ENCODE data around the gene SMAD5. TPM values are rescaled to one million over a fixed set of nuclear protein-coding genes. Genes with fewer than 3 reads are reported as not detected.
A peak's percentile ranks its signal among the peaks of the same experiment; 100 is the strongest.

SMAD5 gene
- total and polyA plus RNA-seq, 2 of the 13 experiments (the other 11 are each of a cell fraction or from before 2014, with no cell fraction given) = 27.2 to 48.5 TPM

- TF ChIP-seq ZNF263 (CRISPR knock-in tag; IDR thresholded peaks at IDR 0.05) = 0 out of 2 replicates have a peak, but pooled peaks have one; percentile 30
- TF ChIP-seq CENPT (CRISPR knock-in tag; IDR thresholded peaks at IDR 0.05; ENCODE audit: low read depth) = 0 out of 2 replicates have a peak, but pooled peaks have one; percentile 16
- TF ChIP-seq HNRNPLL (IDR thresholded peaks at IDR 0.05; ENCODE audit: low read depth, low read length, poor library complexity, severe bottlenecking) = peak; percentile 44
- peak; percentile 55 for TF ChIP-seq AGO1 (IDR thresholded peaks at IDR 0.05; ENCODE audit: low read depth, low read length, poor library complexity, severe bottlenecking)
- TF ChIP-seq ZBTB34 (CRISPR knock-in tag; IDR thresholded peaks at IDR 0.05) = 0 out of 2 replicates have a peak, but pooled peaks have one; percentile 44
- no peak for TF ChIP-seq YEATS4 (CRISPR knock-in tag; IDR thresholded peaks at IDR 0.05; ENCODE audit: borderline replicate concordance)
- TF ChIP-seq KMT2B (CRISPR knock-in tag; IDR thresholded peaks at IDR 0.05) = 0 out of 2 replicates have a peak, but pooled peaks have one; percentile 35
- no peak for TF ChIP-seq NONO (IDR thresholded peaks at IDR 0.05)
- TF ChIP-seq NONO (CRISPR knock-in tag; conservative IDR thresholded peaks at IDR 0.05) = 0 out of 2 replicates have a peak, but pooled peaks have one; percentile 25
- TF ChIP-seq FOXK1 (CRISPR knock-in tag; IDR thresholded peaks at IDR 0.05; ENCODE audit: borderline replicate concordance, low read depth) = no peak
- TF ChIP-seq PHF21A (CRISPR knock-in tag; IDR thresholded peaks at IDR 0.05) = 0 out of 2 replicates have a peak, but pooled peaks have one; percentile 11
- no peak for TF ChIP-seq WIZ (CRISPR knock-in tag; IDR thresholded peaks at IDR 0.05)
- peak; percentile 60; the same call in 1 of the 2 replicates for TF ChIP-seq KDM5B (CRISPR knock-in tag; IDR thresholded peaks at IDR 0.05; ENCODE audit: borderline replicate concordance)
- TF ChIP-seq ZNF251 (CRISPR knock-in tag; IDR thresholded peaks at IDR 0.05) = no peak
- no peak for TF ChIP-seq ZNF235 (CRISPR knock-in tag; IDR thresholded peaks at IDR 0.05; ENCODE audit: borderline replicate concordance)
- peak; percentile 41 for TF ChIP-seq ZNF883 (CRISPR knock-in tag; IDR thresholded peaks at IDR 0.05; ENCODE audit: not compliant biosample characterization)
- peak; percentile 98 for TF ChIP-seq ZNF800 (CRISPR knock-in tag; IDR thresholded peaks at IDR 0.05)
- TF ChIP-seq PHF8 (CRISPR knock-in tag; IDR thresholded peaks at IDR 0.05) = peak; percentile 27; the same call in 1 of the 2 replicates
- TF ChIP-seq ZNF543 (CRISPR knock-in tag; IDR thresholded peaks at IDR 0.05) = peak; percentile 73; the same call in 1 of the 2 replicates
- no peak for TF ChIP-seq MTA3 (CRISPR knock-in tag; IDR thresholded peaks at IDR 0.05)
- TF ChIP-seq UBTF (CRISPR knock-in tag; IDR thresholded peaks at IDR 0.05) = peak; percentile 74
These were observed 60.1 kb downstream of the SMAD5 start, which contains the start of gene SMIM32 (continued) for GRCh38 chr5:136192526-136193321.

Measured in HepG2 (cell line).